ENCODE measurements around the gene ANKRD42. TPM values are rescaled to one million over a fixed set of nuclear protein-coding genes. Genes with fewer than 3 reads are reported as not detected.

The ANKRD42 gene
- total and polyA plus RNA-seq, 9 of the 15 experiments (the other 6 are each of a cell fraction or from before 2014, with no cell fraction given) = 2.8 to 9.1 (median 6.1) TPM

- peak in 1 of 2 experiments; percentile 80; a peak in 2 of 4 replicates for TF ChIP-seq ZNF318 (IDR thresholded peaks at IDR 0.05; ENCODE audit: borderline replicate concordance in 1 of 2, low read depth in 1 of 2)
- TF ChIP-seq PHB (CRISPR knock-in tag; IDR thresholded peaks at IDR 0.05) = no peak
- peak; percentile 94 for TF ChIP-seq RBBP5 (IDR thresholded peaks at IDR 0.05; ENCODE audit: borderline replicate concordance, insufficient read depth, low read length, poor library complexity, severe bottlenecking)
- no peak for TF ChIP-seq ZKSCAN3 (CRISPR knock-in tag; IDR thresholded peaks at IDR 0.05)
- TF ChIP-seq ID3 (CRISPR knock-in tag; IDR thresholded peaks at IDR 0.05) = no peak
- peak; percentile 86 for TF ChIP-seq ID3 (tag; IDR thresholded peaks at IDR 0.05)
- peak; percentile 81; the same call in 1 of the 2 replicates for TF ChIP-seq ZC3H11A (IDR thresholded peaks at IDR 0.05; ENCODE audit: low read depth, low read length)
- TF ChIP-seq EZH2 (IDR thresholded peaks at IDR 0.05; ENCODE audit: borderline replicate concordance, low read depth, low read length) = no peak
- TF ChIP-seq ZNF175 (CRISPR knock-in tag; IDR thresholded peaks at IDR 0.05; ENCODE audit: low read depth) = peak; percentile 87
- TF ChIP-seq NCOA1 (IDR thresholded peaks at IDR 0.05; ENCODE audit: low read depth) = no peak; the same call in 1 of the 2 replicates
- TF ChIP-seq ZNF76 (CRISPR knock-in tag; IDR thresholded peaks at IDR 0.05; ENCODE audit: borderline replicate concordance) = 0 out of 2 replicates have a peak, but pooled peaks have one; percentile 20
- peak; percentile 19 for TF ChIP-seq GTF2B (IDR thresholded peaks at IDR 0.05; ENCODE audit: extremely low read depth, insufficient read length)
- TF ChIP-seq U2AF1 (optimal IDR thresholded peaks at IDR 0.05; ENCODE audit: low read depth, low read length) = no peak
Observed at GRCh38 chr11:83285771-83286528, 92.4 kb downstream of the ANKRD42 start, which contains the start of gene CCDC90B (continued).
